Stomach (tissue), 9 donors: Measurements from ENCODE around the gene CXCL17. TPM values are rescaled to one million over a fixed set of nuclear protein-coding genes. Genes with fewer than 3 reads are reported as not detected.

Source experiments
- DNase-seq, 2 donors: peaks; one replicate each; pipeline versions ENCODE4 v3.0.0 to v3.0.0-alpha.2; 2013 to 2019
- H3K27ac ChIP-seq, 5 donors: fragments of 200-600 bp in 4 of 5; sonication (generic) in 4 of 5; one replicate each; pipeline ENCODE4 v1.5.1; 2013 to 2019; ENCODE audit warnings: mild to moderate bottlenecking in 1 of 5, moderate library complexity in 1 of 5
- H3K27me3 ChIP-seq, 3 donors: fragments of 200-600 bp; sonication (generic); one replicate each; pipeline ENCODE4 v1.5.1; 2017 to 2019; ENCODE audit warnings: mixed run types in 1 of 3
- H3K36me3 ChIP-seq, 4 donors: fragments of 200-600 bp; sonication (generic); 1 replicate in 3 of 4; 2 replicates in 1 of 4; pipeline ENCODE4 v1.5.1; 2016 to 2019
- H3K4me1 ChIP-seq, 4 donors: fragments of 200-600 bp; sonication (generic); one replicate each; pipeline ENCODE4 v1.5.1; 2016 to 2019
- H3K4me3 ChIP-seq, 4 donors: fragments of 200-600 bp; sonication (generic) in 3 of 4; one replicate each; pipeline ENCODE4 v1.5.1; 2016 to 2019; ENCODE audit warnings: mild to moderate bottlenecking in 1 of 4
- H3K9me3 ChIP-seq, 4 donors: fragments of 200-600 bp; sonication (generic); one replicate each; pipeline ENCODE4 v1.5.1; 2016 to 2019
- EP300 ChIP-seq: sonication (generic); formaldehyde crosslinking; IDR thresholded peaks from one replicate; pipeline ENCODE4 v1.6.1; 2017; ENCODE audit warnings: antibody characterized with exemption
- POLR2A ChIP-seq, 4 donors: fragments of 450-650 bp; IDR thresholded peaks; one replicate each; pipeline ENCODE4 v1.6.1; 2016; ENCODE audit warnings: antibody characterized with exemption in 4 of 4, control low read depth in 2 of 4, mild to moderate bottlenecking in 1 of 4, moderate library complexity in 1 of 4
- POLR2AphosphoS5 ChIP-seq, 3 donors: sonication (generic); formaldehyde crosslinking; IDR thresholded peaks; one replicate each; pipeline ENCODE4 v1.6.1; 2016; ENCODE audit warnings: antibody characterized with exemption in 3 of 3
- WGBS, 5 donors: extraction: QIAGEN DNeasy Blood & Tissue Kit in 3 of 5; methylation state at CpG; one replicate each; pipeline versions ENCODE4 v1.1.5 to v1.1.7; 2013 to 2018; 5-methylcytosine and 5-hydroxymethylcytosine counted together
- intact Hi-C: fragments of 100-400 bp; cut with DNase I; formaldehyde crosslinking; loops from one replicate; pipeline ENCODE4 v1.15.1; 2023; ENCODE audit warnings: low total_unique reads
- polyA plus RNA-seq, 3 donors: library from polyadenylated mRNA; stranded (reverse); fragments of 200-250 nt; gene quantifications; one replicate each; pipeline ENCODE4 v1.2.3, GENCODE V29; 2013
- total RNA-seq, 5 donors: library from RNA; depleted of rRNA; stranded (reverse); fragments of >200 nt; gene quantifications; one replicate each; pipeline versions ENCODE4 v1.1.0 to v1.2.3, GENCODE V29; 2014 to 2016
- TF ChIP-seq, protein P1 (sequence below), 7 experiments: fragments of 450-650 bp in 4 of 7; fragments of 200-600 bp in 3 of 7; sonication (generic) in 3 of 7; IDR thresholded peaks; one replicate each; pipeline ENCODE4 v1.5.1; 2016 to 2019; ENCODE audit warnings: antibody characterized with exemption in 7 of 7, control low read depth in 2 of 7, mild to moderate bottlenecking in 1 of 7
- donor health status: healthy with polysubstance abuse.
- donor health status: Bipolar disorder and iron deficiency.
- donor health status: healthy.

Gene CXCL17
- total and polyA plus RNA-seq, 8 donors = 7.6 to 518 (median 107) TPM; not detected in 1

DNA sequence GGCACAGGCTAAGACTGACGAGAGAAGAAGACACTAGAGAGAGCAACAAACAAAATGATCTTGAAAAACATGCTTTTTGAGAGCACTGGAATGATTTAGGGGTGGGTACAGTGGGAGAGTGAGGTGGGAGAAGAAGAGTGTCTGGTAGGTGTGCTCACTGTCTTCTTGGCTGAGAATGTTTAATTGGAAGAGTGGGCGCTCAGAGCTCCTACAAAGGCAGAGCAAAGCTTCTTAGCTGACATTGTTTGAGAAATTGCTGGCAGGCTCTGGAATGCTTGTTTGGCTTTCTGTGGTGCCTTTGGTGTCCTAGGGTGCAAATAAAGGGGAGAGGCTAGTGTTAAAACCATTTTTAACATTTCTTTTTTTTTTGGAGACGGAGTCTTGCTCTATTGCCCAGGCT is 14.1 kb downstream of the CXCL17 start:
- WGBS, 5 donors = 89 to 93% (median 93%) methylated on average over 3 of the region's 3 CpGs
- no peak for DNase-seq
- H3K9me3 ChIP-seq = no peaks in the 10 kb centered on the region
- peaks cover 6 to 26% (median 15%) of the 10 kb centered on the region in 4 donors for H3K4me1 ChIP-seq
- H3K4me3 ChIP-seq = no peak overlapping the region
- intact Hi-C loops = no loop called here
- peaks cover 0 to 64% (median 22%) of the 10 kb centered on the region in 4 donors for H3K36me3 ChIP-seq
- no peak overlapping the region for H3K27ac ChIP-seq
- TF ChIP-seq POLR2AphosphoS5 (IDR thresholded peaks at IDR 0.05) = no peak
- no peak for TF ChIP-seq EP300
- TF ChIP-seq POLR2A (IDR thresholded peaks at IDR 0.05) = no peak
- TF ChIP-seq, protein P1, sequence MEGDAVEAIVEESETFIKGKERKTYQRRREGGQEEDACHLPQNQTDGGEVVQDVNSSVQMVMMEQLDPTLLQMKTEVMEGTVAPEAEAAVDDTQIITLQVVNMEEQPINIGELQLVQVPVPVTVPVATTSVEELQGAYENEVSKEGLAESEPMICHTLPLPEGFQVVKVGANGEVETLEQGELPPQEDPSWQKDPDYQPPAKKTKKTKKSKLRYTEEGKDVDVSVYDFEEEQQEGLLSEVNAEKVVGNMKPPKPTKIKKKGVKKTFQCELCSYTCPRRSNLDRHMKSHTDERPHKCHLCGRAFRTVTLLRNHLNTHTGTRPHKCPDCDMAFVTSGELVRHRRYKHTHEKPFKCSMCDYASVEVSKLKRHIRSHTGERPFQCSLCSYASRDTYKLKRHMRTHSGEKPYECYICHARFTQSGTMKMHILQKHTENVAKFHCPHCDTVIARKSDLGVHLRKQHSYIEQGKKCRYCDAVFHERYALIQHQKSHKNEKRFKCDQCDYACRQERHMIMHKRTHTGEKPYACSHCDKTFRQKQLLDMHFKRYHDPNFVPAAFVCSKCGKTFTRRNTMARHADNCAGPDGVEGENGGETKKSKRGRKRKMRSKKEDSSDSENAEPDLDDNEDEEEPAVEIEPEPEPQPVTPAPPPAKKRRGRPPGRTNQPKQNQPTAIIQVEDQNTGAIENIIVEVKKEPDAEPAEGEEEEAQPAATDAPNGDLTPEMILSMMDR (IDR thresholded peaks at IDR 0.05) = no peak
- peaks cover 0 to 13% (median 0%) of the 10 kb centered on the region in 3 donors for H3K27me3 ChIP-seq

DNA sequence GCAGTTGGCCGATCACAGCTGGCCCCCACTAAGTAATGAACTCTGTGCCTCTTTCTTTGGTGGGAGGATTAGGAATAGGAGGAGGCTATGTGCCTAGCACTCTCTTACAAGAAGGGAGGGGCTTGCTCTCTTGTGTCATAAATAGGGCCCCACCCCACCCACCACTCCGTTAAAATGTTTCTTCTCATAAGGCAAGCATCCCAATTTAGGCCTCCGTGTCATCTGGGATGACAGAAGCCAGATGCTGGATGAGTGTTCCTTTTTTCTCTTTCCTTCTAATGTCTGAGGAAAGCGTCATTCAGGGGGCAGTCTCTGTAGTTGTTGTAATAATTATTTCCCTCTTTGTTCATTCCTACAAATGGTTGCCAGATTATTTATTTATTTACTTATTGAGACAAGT is 15.4 kb downstream of the CXCL17 start, which contains the start of gene LIPE:
Gene LIPE (minus strand): TSS at position 76 of the 400 bp plus-strand sequence. CDS start 239 bp downstream, outside the sequence.
- no peak for TF ChIP-seq EP300
- WGBS, 5 donors = 52 to 81% (median 75%) methylated on average over 4 of the region's 4 CpGs
- Histone ChIP-seq H3K27me3 (peaks cover 0 to 20% (median 0%) of the 10 kb centered on the region in 3 donors), H3K4me1 (peaks cover 13 to 30% (median 22%) of the 10 kb centered on the region in 4 donors), H3K4me3 (no peak within 1 kb of the TSS), H3K27ac (no peak within 1 kb of the TSS), H3K9me3 (no peaks in the 10 kb centered on the region), H3K36me3 (peaks cover 0 to 51% (median 21%) of the 10 kb centered on the region in 4 donors)
- DNase-seq = peak in 1 of 2 donors; percentile 87
- intact Hi-C loops = no loop called here

DNA sequence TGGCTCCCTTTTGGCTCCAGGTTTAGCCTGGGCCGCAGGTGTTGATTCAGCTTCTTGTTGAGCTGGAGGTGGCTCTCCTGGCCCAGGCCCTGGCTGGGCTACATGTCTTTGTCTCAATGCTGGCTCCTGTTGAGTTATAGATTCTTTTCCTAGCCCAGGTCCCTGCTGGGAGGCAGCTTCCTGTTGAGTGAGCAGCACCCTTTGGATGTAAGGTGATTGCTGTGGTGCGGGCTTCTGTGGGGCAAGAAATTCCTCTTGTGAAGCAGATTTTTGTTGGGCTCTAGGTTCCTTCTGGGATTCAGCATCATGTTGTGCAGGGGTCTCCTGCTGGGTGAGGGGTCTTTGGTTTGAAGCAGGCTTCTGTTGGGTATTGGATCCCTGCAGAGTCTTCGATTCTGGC is 16.1 kb downstream of the CXCL17 start:
- Histone ChIP-seq H3K27me3 (peaks cover 0 to 20% (median 0%) of the 10 kb centered on the region in 3 donors), H3K27ac (no peak overlapping the region), H3K4me1 (peaks cover 13 to 37% (median 27%) of the 10 kb centered on the region in 4 donors), H3K9me3 (no peaks in the 10 kb centered on the region), H3K36me3 (peaks cover 0 to 45% (median 20%) of the 10 kb centered on the region in 4 donors), H3K4me3 (no peak overlapping the region)
- no peak for TF ChIP-seq POLR2AphosphoS5 (IDR thresholded peaks at IDR 0.05)
- TF ChIP-seq POLR2A (IDR thresholded peaks at IDR 0.05) = no peak
- TF ChIP-seq, protein P1 (IDR thresholded peaks at IDR 0.05) = no peak
- no peak for TF ChIP-seq EP300
- DNase-seq = no peak
- 85 to 96% (median 91%) methylated on average over 2 to 3 of the region's 3 CpGs for WGBS, 5 donors
- intact Hi-C loops = no loop called here

- DNase-seq = peak in 1 of 2 donors; percentile 41
- WGBS, 5 donors = 56 to 74% (median 66%) methylated on average over 13 of the region's 13 CpGs
- no peaks in the 10 kb centered on the region for H3K9me3 ChIP-seq
- peaks cover 0 to 20% (median 0%) of the 10 kb centered on the region in 3 donors for H3K27me3 ChIP-seq
- H3K4me3 ChIP-seq = no peak overlapping the region
- H3K27ac ChIP-seq = no peak overlapping the region
- H3K4me1 ChIP-seq = peaks cover 13 to 53% (median 30%) of the 10 kb centered on the region in 4 donors
- H3K36me3 ChIP-seq = peaks cover 0 to 27% (median 12%) of the 10 kb centered on the region in 4 donors
- TF ChIP-seq POLR2AphosphoS5 (IDR thresholded peaks at IDR 0.05) (no peak), EP300 (no peak), POLR2A (IDR thresholded peaks at IDR 0.05) (no peak)
- TF ChIP-seq, protein P1 (IDR thresholded peaks at IDR 0.05) = no peak
- intact Hi-C loops = no loop called here
Measured at GRCh38 chr19:42424712-42425131, 18.0 kb downstream of the CXCL17 start.

GRCh38 chr19:42424345-42424707 is 18.4 kb downstream of the CXCL17 start:
- H3K27ac ChIP-seq = peak overlapping the region in 3 of 5 donors; percentile 77 to 81 (median 80)
- H3K4me1 ChIP-seq = peaks cover 13 to 56% (median 32%) of the 10 kb centered on the region in 4 donors
- 54 to 90% (median 55%) methylated on average over 2 to 15 of the region's 15 CpGs for WGBS, 5 donors

More at GRCh38 chr19:42424345-42424707, 18.4 kb downstream of the CXCL17 start:
- Histone ChIP-seq H3K9me3 (no peaks in the 10 kb centered on the region), H3K27me3 (peaks cover 0 to 22% (median 0%) of the 10 kb centered on the region in 3 donors), H3K36me3 (peaks cover 0 to 24% (median 12%) of the 10 kb centered on the region in 4 donors), H3K4me3 (peak overlapping the region; percentile 61 to 81 (median 64))
- intact Hi-C loops = no loop called here
- TF ChIP-seq EP300 = no peak
- TF ChIP-seq, protein P1 (IDR thresholded peaks at IDR 0.05) = no peak
- no peak for TF ChIP-seq POLR2A (IDR thresholded peaks at IDR 0.05)
- no peak for TF ChIP-seq POLR2AphosphoS5 (IDR thresholded peaks at IDR 0.05)
- no peak for DNase-seq
